ENCODE results near the gene PHF21B.
"Not testable (repeated sequence)": the region's sequence is repeated elsewhere in the genome, so short reads cannot be mapped to it uniquely, and the experiment has no call there.

Gene PHF21B

GRCh38 chr22:44917372-44918165 lies 92.2 kb downstream of the PHF21B start:
- DNase-seq (ENCODE audit: low spot score), result no peak

GRCh38 chr22:44916281-44917231 lies 93.2 kb downstream of the PHF21B start:
- no peak for DNase-seq (ENCODE audit: low spot score)

GRCh38 chr22:44915441-44915840 lies 94.4 kb downstream of the PHF21B start:
- DNase-seq (ENCODE audit: low spot score), result no peak

- DNase-seq (ENCODE audit: low spot score), result no peak
Measured at GRCh38 chr22:44914026-44914721, 95.6 kb downstream of the PHF21B start.

GRCh38 chr22:44913198-44913983 lies 96.4 kb downstream of the PHF21B start:
- no peak for DNase-seq (ENCODE audit: low spot score)

GRCh38 chr22:44909241-44909640 lies 100.6 kb downstream of the PHF21B start:
- no peak for DNase-seq (ENCODE audit: low spot score)

GRCh38 chr22:44907765-44908737 lies 101.8 kb downstream of the PHF21B start:
- no peak for DNase-seq (ENCODE audit: low spot score)

GRCh38 chr22:44906999-44907644 lies 102.7 kb downstream of the PHF21B start:
- no peak for DNase-seq (ENCODE audit: low spot score)

GRCh38 chr22:44906248-44906936 lies 103.4 kb downstream of the PHF21B start:
- DNase-seq (ENCODE audit: low spot score), result no peak

- not testable (repeated sequence) for DNase-seq (ENCODE audit: low spot score)
Measured at GRCh38 chr22:44904492-44905152, 105.2 kb downstream of the PHF21B start.

- not testable (repeated sequence) for DNase-seq (ENCODE audit: low spot score)
Measured at GRCh38 chr22:44903164-44903563, 106.6 kb downstream of the PHF21B start.

GRCh38 chr22:44901301-44901700 lies 108.5 kb downstream of the PHF21B start:
- DNase-seq (ENCODE audit: low spot score), result no peak

- no peak for DNase-seq (ENCODE audit: low spot score)
Measured at GRCh38 chr22:44898236-44898635, 111.6 kb downstream of the PHF21B start.

- DNase-seq (ENCODE audit: low spot score), result no peak
Measured at GRCh38 chr22:44895296-44896055, 114.3 kb downstream of the PHF21B start.

- DNase-seq (ENCODE audit: low spot score), result no peak
Measured at GRCh38 chr22:44894782-44895181, 115.0 kb downstream of the PHF21B start.

GRCh38 chr22:44894321-44894720 lies 115.5 kb downstream of the PHF21B start:
- DNase-seq (ENCODE audit: low spot score), result no peak

- DNase-seq (ENCODE audit: low spot score), result no peak
Measured at GRCh38 chr22:44893731-44894080, 116.1 kb downstream of the PHF21B start.

Data from COLO829 (cell line).